Measurements from ENCODE around the gene MYL2.
"Not testable (repeated sequence)": the region's sequence is repeated elsewhere in the genome, so short reads cannot be mapped to it uniquely, and the experiment has no call there.

The MYL2 gene

GRCh38 chr12:110920324-110920910, at the start of gene MYL2:
Gene MYL2 (minus strand): TSS chr12:110920579. CDS start chr12:110920529, 50 bp downstream.
- no peak for DNase-seq

- DNase-seq: no peak
These were observed 45.8 kb upstream of the MYL2 start for GRCh38 chr12:110966081-110966760.

GRCh38 chr12:110965574-110965973, 45.2 kb upstream of the MYL2 start:
- no peak for DNase-seq

- no peak for DNase-seq
These were observed 40.4 kb upstream of the MYL2 start for GRCh38 chr12:110960795-110961194.

- no peak for DNase-seq
These were observed 37.3 kb upstream of the MYL2 start for GRCh38 chr12:110957652-110958051.

GRCh38 chr12:110957159-110957558, 36.8 kb upstream of the MYL2 start:
- DNase-seq: no peak

GRCh38 chr12:110950867-110951266, 30.5 kb upstream of the MYL2 start:
- not testable (repeated sequence) for DNase-seq

GRCh38 chr12:110950466-110950865, 30.1 kb upstream of the MYL2 start:
- DNase-seq: not testable (repeated sequence)

- no peak for DNase-seq
These were observed 27.7 kb upstream of the MYL2 start for GRCh38 chr12:110948041-110948440.

GRCh38 chr12:110943373-110943772, 23.0 kb upstream of the MYL2 start:
- DNase-seq: no peak

GRCh38 chr12:110941391-110941790, 21.0 kb upstream of the MYL2 start:
- DNase-seq: no peak

GRCh38 chr12:110940933-110941332, 20.6 kb upstream of the MYL2 start:
- no peak for DNase-seq

GRCh38 chr12:110940296-110940695, 19.9 kb upstream of the MYL2 start:
- DNase-seq: no peak

GRCh38 chr12:110937104-110937641, 16.8 kb upstream of the MYL2 start:
- DNase-seq: peak; percentile 84

- DNase-seq: no peak
These were observed 16.2 kb upstream of the MYL2 start for GRCh38 chr12:110936367-110937103.

- no peak for DNase-seq
These were observed 15.2 kb upstream of the MYL2 start for GRCh38 chr12:110935588-110935987.

GRCh38 chr12:110934093-110934852, 13.9 kb upstream of the MYL2 start:
- DNase-seq: no peak

GRCh38 chr12:110933326-110933974, 13.1 kb upstream of the MYL2 start:
- no peak for DNase-seq

GRCh38 chr12:110932046-110932445, 11.7 kb upstream of the MYL2 start:
- DNase-seq: no peak

- no peak for DNase-seq
These were observed 10.9 kb upstream of the MYL2 start for GRCh38 chr12:110931315-110931728.

- no peak for DNase-seq
These were observed 10.3 kb upstream of the MYL2 start for GRCh38 chr12:110930348-110931314.

Measured in activated effector memory CD4-positive, alpha-beta T cell treated with anti-CD3 and anti-CD28 coated beads, Interleukin-2, amount 50 U/mL, for 16 hours (primary cell).